Epithelial cell of prostate (primary cell): ENCODE measurements around the gene WNT6.
A peak's percentile ranks its signal among the peaks of the same experiment; 100 is the strongest.

ENCODE experiments used
- DNase-seq: peaks from one replicate; pipeline ENCODE4 v3.0.0-alpha.2; 2011; ENCODE audit warnings: low read depth, low spot score
- H3K27ac ChIP-seq: fragments of 450-650 bp; 2 replicates; pipeline ENCODE4 v1.5.1; 2017; ENCODE audit warnings: mild to moderate bottlenecking

WNT6 gene

DNA sequence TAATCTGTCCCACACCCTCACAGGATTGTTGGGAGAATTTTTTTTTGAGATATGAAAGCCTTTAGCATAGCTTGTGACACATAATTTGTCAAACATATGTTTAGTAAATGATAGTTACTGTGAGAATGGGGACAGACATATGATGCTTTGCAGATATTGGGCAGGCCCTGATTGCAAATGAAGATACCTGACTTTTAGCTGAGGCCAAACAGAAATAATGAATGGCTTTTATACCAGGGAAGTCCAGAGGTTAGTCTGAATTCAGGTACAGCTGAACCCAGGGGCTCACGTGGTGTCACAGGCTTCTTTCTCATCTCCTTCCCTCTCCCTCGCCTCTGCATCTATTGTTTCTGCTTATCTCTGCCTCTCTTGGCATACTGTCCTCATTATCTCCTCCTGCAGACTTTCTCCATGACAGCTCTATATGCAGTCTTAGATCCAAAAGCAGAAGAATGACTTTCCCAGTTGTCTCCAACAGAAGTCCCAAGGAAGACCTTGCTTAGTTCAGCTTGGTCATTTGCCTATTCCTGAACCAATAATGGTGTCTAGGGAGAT, 16.2 kb downstream of the WNT6 start:
- no peak for DNase-seq
- no peak overlapping the region for H3K27ac ChIP-seq

DNA sequence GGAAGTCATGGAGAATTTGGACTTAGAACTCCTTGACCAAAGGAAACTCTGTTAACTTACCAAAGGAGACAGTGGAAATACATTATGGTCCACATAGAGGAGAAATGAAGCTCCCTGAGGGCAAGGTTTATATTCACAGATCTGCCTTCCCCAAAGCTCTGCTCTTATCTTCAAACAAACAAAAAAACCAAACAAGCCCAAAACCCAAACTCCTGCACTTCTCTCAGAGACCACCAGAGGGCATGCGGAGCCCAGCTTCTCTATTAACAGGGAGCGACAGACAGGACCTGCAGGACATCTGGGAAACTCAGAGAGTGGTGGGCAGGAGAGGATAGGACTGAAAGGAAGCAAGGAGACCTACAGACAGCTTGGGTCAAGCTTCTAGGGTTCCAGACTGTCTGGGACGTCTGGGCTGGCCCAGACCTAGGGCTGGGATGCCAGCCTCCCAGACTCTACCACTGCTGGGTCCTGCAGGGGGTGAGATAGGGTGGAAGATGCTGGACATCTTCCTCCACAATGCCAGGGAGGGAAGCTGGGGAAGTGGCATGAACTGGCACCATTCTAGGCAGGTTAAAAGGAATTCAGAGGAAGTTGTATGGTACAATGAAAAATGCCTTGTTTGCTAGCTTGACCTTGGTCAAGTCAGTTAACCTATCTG, 17.1 kb downstream of the WNT6 start:
- DNase-seq: no peak
- no peak overlapping the region for H3K27ac ChIP-seq

DNA sequence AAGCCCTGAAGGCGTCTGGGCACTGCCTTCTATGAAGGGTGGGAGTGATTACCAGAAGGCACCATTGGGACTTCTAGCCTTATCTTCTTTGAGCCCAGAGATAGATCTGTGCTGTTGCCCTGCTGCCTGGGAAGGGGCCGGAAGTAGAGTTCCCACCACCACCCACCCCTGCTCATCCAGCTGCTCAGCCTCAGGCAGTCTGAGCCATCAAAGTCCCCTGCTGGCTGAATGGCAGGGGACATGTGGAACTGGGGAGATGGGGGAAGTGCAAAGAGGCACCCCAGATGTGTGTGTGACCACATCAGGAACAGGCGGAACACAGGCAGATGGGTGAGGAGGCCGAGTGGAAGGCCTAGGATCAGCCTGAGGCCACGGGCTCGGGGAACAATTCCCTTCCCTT, 17.7 kb downstream of the WNT6 start:
- DNase-seq: no peak
- H3K27ac ChIP-seq: no peak overlapping the region

DNA sequence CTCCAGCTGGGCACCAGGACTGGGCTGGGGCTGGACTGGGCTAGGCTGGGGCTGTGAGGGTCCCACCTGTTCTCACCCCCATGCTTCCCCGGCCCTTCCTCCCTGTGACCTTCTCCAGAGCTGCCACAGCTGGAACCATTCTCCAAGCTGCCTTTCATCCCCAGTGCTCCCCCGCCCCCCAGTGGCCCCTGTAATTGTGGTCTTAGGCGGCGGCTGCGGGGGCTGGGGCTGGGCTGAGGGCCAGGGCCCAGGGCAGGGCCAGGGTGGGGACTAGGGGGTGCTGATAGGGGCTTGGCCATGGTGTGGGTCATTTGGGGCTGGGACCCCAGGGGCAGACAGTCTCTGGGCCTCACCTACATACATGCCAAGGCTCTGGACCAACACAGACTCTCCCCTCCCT, 18.3 kb downstream of the WNT6 start:
- no peak for DNase-seq
- no peak overlapping the region for H3K27ac ChIP-seq

DNA sequence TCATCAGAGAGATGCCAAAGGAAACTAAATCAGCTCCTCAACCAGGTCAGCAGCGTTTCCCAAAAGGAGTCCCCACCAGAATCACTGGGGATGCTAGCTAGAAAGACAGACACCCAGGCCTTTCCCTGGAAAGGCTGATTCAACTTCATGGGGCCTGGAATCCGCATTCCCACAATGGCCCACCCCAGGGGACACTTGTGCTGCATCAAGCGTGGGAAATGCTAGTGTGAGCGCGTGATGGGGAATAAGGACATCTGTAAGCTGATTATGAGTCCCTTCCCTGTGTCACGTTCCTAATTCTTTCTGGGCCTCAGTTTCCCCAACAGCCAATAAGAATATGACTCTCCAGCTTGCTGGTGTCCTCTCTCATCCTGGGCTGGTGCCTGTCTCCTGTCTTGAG, 18.9 kb downstream of the WNT6 start:
- no peak for DNase-seq
- no peak overlapping the region for H3K27ac ChIP-seq

DNA sequence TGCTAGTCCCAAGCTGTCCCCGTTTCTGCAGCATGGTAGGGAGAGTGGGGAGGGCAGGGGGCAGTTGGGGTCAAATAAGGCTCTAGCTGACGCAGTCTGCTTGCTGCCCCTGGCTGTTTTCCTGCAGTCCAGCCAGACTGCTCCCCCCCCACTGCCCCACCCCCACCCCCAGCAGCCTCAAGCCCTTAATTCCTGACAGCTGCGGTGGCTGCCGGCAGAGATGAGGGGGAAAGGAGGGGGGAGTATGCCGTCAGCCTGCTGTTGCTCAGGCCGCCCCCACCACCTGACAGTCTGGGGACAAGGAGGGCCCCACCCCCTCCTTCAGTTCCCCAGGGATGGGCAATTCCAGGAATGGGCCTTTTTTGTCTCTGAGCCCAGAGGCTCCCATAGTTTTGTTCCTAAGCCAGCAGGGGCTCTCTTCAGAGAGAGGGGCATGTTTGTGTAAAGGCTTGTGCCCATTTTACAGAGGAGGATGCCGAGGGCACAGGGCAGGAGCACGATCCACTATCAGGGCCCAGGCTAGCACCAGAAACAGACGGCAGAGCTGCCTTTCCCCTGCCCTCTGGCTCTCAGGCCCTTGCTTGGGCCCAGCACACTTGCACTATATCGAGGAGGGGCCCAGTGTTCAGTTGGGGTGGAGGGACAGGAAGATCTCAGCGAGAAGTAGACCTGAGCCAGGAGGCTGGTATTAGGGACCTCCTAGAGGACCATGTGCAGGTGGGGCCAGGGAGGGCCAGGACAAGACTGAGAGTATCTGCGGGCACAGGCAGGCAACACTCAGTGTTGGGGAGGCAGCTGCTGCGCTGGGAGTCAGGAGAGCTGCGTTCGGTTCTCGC, 19.5 kb downstream of the WNT6 start:
- no peak overlapping the region for H3K27ac ChIP-seq
- DNase-seq: no peak

DNA sequence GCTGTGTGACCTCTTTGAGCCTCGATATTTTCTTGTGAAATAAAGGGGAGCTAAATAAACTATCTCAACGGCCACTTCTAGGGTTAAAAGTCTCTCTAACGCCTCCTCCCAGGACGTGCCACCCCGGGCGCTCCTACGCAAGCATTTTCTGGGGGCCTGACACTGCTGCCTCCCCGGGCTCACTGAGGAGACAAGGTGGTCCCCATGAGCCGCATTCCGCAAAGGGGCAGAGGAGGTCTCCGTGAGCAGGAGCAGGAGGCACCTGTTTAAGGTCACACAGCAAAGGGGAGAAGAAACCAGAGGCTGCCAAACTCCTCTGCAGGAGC, 20.1 kb downstream of the WNT6 start:
- no peak overlapping the region for H3K27ac ChIP-seq
- DNase-seq: no peak

DNA sequence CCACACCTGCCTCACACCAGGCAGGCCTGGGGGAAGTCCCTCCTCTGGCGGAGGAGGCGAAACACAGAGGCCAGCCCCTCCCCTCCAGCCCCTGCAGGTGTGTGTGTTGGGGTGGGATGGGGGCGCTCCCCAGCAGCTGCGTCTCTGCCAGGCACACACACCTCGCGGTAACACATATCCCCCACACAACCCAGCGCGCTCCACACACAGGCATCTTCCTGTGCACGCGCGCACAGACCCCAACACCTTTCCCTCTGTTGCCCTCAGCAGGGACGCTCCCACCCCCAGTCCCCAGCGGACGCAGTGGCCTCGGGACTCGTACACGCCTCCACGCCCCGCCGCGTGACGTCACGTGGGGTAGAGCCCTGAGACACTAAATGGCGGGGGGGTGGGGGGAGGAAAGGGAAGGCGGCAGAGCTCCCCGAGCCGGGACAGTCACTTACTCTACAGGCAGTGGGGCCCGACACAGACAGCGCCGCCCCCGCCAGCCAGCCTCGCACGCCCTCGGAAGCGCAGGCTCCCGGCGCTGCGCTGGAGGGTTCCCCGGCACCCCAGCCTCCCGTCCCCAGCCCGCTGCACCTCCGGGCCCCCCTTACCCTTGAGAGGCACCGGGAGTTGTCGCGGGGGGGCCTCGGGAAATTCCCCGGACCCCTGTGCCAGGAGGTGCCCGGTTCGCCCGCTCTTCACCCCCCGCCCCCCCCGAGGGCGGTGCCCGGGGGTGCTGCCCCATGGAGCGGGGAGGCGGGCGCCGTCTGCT, 20.7 kb downstream of the WNT6 start, which contains the start of gene WNT10A:
WNT10A (plus strand) TSS at position 751 of the 757 bp plus-strand sequence. CDS start 144 bp downstream, outside the sequence.
- no peak within 1 kb of the TSS for H3K27ac ChIP-seq

DNA sequence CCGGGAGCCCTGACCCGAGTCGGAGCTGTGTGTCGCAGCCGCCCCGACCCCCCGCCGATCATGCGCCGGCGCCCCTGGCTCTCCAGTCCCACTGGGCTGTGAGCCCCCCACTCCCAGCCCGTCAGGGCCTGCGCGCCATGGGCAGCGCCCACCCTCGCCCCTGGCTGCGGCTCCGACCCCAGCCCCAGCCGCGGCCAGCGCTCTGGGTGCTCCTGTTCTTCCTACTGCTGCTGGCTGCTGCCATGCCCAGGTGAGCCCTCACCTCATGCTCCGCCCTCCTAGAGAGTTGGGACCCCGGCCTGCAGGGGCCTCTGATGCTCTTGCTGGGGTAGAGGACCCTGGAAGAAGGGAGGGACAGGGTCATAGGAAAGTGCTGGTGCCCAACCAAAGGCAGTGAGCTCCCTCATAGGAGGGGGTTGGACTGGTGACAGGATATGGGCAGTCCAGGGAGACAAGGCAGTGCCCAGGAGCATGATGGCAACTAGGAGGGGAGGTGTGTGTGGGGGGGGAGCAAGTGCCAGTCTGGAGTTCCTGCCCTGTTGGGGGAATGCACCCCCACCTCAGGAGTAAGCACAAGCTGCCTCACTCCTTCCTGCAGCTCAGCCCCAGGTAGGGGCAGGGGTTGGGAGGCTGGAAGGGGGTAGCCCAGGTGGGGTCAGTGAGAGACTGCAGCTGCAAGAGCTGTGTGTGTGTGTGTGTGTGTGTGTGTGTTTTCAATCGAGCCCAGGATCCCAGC, 21.4 kb downstream of the WNT6 start:
- no peak for DNase-seq
- no peak overlapping the region for H3K27ac ChIP-seq

More for the DNA sequence above, 20.7 kb downstream of the WNT6 start, which contains the start of gene WNT10A:
- DNase-seq: no peak

DNA sequence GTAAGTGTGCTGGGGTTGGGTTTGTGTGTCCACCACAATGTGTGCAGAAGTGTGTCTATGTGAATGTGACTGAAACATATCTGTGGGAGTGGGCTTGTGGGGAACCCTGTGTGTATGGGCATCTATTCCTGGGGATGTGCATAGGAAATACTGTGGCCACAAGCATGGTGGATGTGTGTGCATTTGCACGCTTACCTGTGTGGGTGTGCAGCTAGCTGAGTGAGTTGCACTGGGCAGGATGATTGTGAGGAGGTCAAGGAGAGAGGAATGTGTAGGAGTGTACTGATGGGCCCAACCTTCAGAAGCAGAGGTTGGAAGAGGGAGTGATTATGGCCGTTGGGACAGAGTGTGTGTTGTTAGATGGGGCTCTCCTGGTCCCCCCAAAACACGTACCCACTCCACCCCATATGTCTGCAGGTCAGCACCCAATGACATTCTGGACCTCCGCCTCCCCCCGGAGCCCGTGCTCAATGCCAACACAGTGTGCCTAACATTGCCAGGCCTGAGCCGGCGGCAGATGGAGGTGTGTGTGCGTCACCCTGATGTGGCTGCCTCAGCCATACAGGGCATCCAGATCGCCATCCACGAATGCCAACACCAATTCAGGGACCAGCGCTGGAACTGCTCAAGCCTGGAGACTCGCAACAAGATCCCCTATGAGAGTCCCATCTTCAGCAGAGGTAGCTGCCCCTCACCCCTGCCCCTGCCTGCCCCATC, 22.3 kb downstream of the WNT6 start:
- H3K27ac ChIP-seq: no peak overlapping the region
- DNase-seq: no peak

DNA sequence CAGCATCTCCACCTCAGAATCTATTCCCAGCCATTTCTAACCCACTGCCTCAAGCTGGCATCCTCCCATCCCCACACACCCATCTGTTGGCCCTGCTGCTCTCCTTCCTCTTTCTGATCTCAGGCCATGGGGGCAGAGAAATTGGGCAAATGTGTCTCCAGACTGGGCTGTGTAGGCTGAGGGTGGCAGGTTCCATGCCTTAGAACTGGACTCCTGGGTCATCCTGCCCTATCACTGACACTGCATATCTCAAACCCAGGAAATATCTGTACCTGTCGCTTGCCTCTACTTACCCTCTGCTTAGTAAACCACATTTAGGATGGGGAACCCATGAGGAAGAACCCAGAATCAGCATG, 22.8 kb downstream of the WNT6 start:
- no peak for DNase-seq
- H3K27ac ChIP-seq: peak overlapping the region; percentile 43

DNA sequence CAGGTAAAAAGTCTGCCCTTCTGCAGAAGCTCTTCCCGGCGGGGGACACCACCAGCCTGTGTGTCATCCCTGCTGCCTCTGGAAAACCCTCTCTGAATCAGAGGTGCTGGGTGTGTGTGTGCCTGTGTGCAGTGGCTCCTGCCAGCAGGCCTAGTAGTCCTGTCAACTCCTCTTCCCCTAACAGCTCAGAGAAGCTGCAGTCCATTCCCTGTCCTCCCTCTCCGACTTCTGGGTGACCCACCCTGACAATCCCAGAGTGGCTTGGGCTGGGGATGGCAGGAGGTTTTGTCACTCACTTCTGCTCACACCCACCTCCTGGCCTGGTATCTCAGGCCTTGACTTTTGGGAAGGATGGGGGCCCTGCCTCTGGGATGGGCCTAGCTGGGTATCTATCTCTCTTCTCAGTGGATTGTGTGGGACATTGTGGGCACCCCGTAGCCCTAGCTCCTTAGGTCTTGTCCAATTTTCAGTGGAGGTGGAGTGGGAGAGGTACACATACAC, 23.3 kb downstream of the WNT6 start:
- peak; percentile 59 for DNase-seq
- peak overlapping the region; percentile 43 for H3K27ac ChIP-seq

DNA sequence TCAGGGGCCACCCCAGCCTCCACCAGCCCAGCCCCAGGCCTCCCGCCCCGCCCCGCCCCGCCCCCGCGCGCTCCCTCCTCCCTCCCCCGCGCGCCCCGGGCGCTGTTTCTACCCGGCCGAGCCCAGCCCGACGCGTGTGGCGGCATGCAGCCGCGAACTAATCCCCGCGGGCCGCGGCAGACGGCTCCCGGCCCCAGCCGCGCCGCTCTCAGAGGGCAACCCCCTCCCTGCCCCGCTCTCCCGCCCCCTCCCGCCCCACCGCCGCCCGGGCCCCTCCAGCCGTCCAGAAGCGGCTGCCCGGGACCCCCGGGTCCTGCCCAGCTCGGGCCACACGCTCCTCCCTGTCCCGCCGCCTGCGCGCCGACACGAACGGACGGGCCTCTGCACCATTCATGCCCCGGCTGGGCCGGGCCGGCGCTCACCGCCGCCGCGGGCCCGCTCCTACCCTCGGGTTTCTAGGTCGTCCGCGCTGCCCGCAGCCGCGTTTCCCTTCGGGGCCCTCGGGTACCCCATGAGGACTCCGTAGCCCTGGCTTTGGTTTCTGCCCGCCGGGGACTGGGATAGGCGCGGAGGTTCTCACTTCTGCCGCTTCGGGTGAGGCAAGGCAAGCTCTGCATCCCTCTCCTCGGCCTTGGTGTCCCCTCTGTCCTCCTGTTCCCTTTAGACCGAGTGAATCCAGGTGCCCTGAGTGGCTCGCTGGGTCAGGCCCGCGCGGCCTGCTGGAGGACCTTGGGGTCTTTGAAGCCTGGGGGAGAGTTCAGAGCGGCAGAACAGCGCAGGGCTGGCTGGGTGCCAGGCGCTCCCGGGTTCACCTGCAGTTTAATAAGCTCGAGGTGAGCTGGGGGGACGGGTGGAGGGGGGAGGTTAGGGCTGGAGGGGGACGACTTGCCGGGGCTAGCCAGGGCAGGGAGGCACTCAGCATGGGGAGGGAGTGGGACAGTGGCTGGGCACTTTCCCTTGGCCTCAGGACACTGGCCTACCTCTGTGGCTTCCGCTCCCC, 24.2 kb downstream of the WNT6 start:
- peak overlapping the region; percentile 6 for H3K27ac ChIP-seq
- no peak for DNase-seq

DNA sequence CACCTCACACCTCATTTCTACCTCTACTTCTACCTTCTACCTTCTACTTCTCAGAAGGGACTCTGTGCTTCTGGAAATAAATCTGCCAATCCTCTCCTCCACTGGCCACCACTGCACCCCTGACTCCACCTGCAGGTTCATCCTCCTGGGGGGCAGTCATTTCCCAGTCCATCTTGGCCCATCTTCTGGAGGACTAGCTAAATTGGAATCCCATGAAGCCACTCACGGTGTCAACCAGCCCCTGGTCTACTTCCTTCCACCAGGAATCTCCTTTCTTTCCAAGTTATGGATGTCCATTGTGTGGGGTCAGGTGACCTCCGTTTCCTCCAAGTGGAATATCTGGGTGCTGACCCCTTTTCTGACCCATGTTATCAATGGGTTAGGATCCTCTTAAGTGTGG, 24.9 kb downstream of the WNT6 start:
- no peak for DNase-seq
- no peak overlapping the region for H3K27ac ChIP-seq

DNA sequence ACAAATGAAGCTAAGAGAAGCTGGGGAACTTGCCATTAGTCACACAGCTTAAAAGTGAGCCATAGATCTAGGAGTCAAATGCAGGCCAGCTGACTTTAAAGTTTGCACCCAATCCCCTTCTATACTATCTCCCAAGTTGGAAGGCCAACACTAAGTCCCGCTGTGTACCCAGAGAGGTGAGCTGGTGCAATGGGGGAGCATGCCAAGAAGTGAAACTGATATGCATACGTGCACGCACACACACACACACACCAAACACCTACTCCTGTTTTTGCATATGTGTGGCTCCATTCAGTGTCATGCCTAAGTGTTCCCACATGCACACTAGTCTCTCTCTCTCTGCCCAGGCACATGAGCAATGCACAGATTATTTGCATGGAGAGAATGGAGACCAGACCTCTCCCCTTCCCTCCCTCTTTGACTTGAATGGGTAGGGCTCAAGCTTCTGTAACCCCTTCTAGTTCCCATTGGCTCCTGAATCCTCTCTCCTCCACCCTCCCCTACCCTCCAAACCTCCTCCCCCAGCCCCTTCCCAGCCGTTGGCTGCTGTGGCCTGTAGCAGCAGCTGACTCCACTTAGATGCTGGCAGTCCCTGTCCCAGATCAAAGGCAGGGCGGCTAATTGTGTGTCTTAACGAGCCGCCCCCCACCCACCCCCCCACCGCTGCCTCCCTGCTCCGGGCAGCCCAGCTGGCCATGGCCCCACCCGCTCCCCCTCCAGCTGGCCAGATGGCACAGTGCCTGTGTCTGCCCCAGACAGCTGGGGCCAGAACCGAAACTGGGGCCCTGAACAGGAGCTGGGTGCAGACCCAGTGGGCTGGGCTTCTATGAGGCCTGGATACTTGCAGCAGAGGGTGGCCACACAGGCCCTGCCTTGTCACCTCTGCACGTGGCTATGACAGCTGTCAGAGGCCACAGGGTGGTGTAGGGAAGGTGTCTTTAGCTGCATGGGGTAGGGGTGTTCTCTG, 26.7 kb downstream of the WNT6 start:
- no peak overlapping the region for H3K27ac ChIP-seq
- no peak for DNase-seq

DNA sequence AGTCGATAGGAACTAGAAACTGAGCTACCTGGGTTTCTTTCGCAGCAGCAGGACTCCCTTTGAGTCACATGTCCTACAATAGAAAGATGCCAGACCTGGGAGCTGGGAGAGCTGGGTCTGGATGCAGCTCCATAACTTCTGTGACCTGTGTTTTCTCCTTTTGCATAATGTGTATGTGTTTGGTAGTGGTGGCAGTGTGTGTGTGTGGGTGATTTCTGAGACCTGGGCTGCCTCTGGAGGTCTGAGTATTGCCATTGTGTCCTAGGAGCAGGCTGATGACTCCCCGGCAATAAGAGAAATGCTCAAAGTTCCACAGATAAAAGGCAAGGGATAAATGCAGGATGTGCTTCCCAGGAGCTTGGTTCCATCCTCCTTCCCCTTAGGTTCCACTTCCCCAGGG, 27.5 kb downstream of the WNT6 start:
- no peak for DNase-seq

DNA sequence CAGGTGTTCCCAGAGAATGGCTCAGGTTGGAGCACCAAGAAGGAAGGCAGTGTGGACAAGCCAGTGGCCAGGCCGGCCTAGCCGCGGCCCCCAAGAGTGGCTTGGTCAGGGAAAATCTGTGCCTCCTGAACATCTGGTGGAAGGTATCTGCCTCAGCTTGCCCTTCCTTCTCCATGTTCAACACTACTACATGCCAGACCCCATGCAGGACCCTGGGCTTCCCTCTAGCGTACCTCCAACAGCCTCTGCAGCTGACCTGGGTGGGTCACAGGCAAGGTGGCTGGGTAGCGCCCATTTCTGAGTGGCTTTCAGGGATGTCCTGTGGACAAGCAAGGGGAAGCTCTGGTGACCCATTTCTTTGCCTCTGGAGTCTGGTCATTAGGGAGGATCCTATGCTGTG, 28.7 kb downstream of the WNT6 start:
- DNase-seq: no peak
- H3K27ac ChIP-seq: no peak overlapping the region

More for the DNA sequence above, 27.5 kb downstream of the WNT6 start:
- no peak overlapping the region for H3K27ac ChIP-seq
